Mesendoderm (in vitro differentiated cells): Measurements from ENCODE around the gene POLR1B.

ENCODE experiments used
- DNase-seq: peaks from one replicate; pipeline ENCODE4 v3.0.0; 2013
- H2AK5ac ChIP-seq: 2 replicates; pipeline ENCODE4 v1.6.1; 2013; ENCODE audit warnings: low read length, inconsistent platforms
- H2BK120ac ChIP-seq: 2 replicates; pipeline ENCODE4 v1.6.1; 2013; ENCODE audit warnings: low read depth, mild to moderate bottlenecking, low read length, moderate library complexity, mixed read lengths
- H2BK15ac ChIP-seq: replicated peaks from 2 replicates; pipeline ENCODE4 v1.6.1; 2013; ENCODE audit warnings: low read depth, mild to moderate bottlenecking, moderate library complexity
- H2BK5ac ChIP-seq: 2 replicates; pipeline ENCODE4 v1.6.1; 2013; ENCODE audit warnings: low read length, inconsistent platforms
- H3K18ac ChIP-seq: 2 replicates; pipeline ENCODE4 v1.6.1; 2013; ENCODE audit warnings: mild to moderate bottlenecking, low read length, mixed read lengths
- H3K23ac ChIP-seq: one replicate; pipeline ENCODE4 v1.6.1; 2013; ENCODE audit warnings: low read length
- H3K27ac ChIP-seq: 2 replicates; pipeline ENCODE4 v1.5.1; 2013; ENCODE audit warnings: low read depth, mild to moderate bottlenecking, inconsistent platforms, low read length, moderate library complexity
- H3K27me3 ChIP-seq: 2 replicates; pipeline ENCODE4 v1.6.1; 2013; ENCODE audit warnings: low read length, control low read depth, mild to moderate bottlenecking, inconsistent platforms; ENCODE audit not compliant: insufficient read depth, poor library complexity
- H3K36me3 ChIP-seq: 2 replicates; pipeline ENCODE4 v1.6.1; 2013; ENCODE audit warnings: low read length, inconsistent platforms; ENCODE audit not compliant: control insufficient read depth, insufficient read depth
- H3K4ac ChIP-seq: one replicate; pipeline ENCODE4 v1.6.1; 2013; ENCODE audit warnings: low read depth, mild to moderate bottlenecking, low read length, moderate library complexity
- H3K4me1 ChIP-seq: 2 replicates; pipeline ENCODE4 v1.6.1; 2013; ENCODE audit warnings: low read depth, low read length, inconsistent platforms; ENCODE audit not compliant: control insufficient read depth
- H3K4me2 ChIP-seq: 2 replicates; pipeline ENCODE4 v1.6.1; 2013; ENCODE audit warnings: low read length
- H3K4me3 ChIP-seq: 2 replicates; pipeline ENCODE4 v1.5.1; 2013; ENCODE audit warnings: mild to moderate bottlenecking, low read length
- H3K56ac ChIP-seq: one replicate; pipeline ENCODE4 v1.6.1; 2013; ENCODE audit warnings: low read length
- H3K79me1 ChIP-seq: 2 replicates; pipeline ENCODE4 v1.6.1; 2013; ENCODE audit warnings: low read length, inconsistent platforms
- H3K79me2 ChIP-seq: 2 replicates; pipeline ENCODE4 v1.6.1; 2013; ENCODE audit warnings: mild to moderate bottlenecking, low read length; ENCODE audit not compliant: control insufficient read depth, insufficient read depth
- H3K9ac ChIP-seq: 2 replicates; pipeline ENCODE4 v1.6.1; 2013; ENCODE audit warnings: low read length, inconsistent platforms
- H4K5ac ChIP-seq: one replicate; pipeline ENCODE4 v1.6.1; 2013; ENCODE audit warnings: low read length
- H4K8ac ChIP-seq: one replicate; pipeline ENCODE4 v1.6.1; 2013; ENCODE audit warnings: low read depth, mild to moderate bottlenecking, control low read depth, low read length, moderate library complexity
- WGBS: extraction: QIAGEN DNeasy Blood & Tissue Kit; methylation state at CpG from one replicate; pipeline ENCODE4 v1.1.7; 2013; ENCODE audit warnings: low lambda C conversion rate, missing lambda C conversion rate; ENCODE audit not compliant: insufficient coverage; ENCODE audit errors: extremely low coverage; 5-methylcytosine and 5-hydroxymethylcytosine counted together

Gene POLR1B

DNA sequence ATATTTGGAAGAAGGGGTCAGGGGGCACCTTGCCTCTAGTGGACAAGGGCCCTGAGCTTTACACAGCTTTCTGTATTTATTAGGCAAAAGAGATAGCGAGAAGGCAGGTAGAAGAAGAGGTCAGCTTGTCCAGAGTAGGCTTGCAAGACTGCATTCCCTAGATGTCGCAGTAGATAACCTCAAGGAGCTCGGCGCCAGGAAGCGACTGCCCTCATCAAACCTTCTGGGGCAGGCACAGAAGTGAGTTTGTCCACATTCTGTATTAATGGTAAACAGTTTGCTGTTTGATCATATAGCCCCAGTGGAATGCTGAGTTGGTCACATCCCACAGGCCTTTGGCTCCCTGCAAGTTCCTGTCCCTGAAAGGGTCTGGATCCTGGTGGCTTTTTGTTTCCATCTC lies 49.1 kb downstream of the POLR1B start:
- H3K23ac ChIP-seq, result no peak overlapping the region
- H3K36me3 ChIP-seq, result peaks cover 3% of the 10 kb centered on the region
- H3K4me1 ChIP-seq, result no peaks in the 10 kb centered on the region
- H3K4ac ChIP-seq, result no peak overlapping the region
- no peak overlapping the region for H3K4me3 ChIP-seq
- H2BK120ac ChIP-seq, result no peak overlapping the region
- no peaks in the 10 kb centered on the region for H3K79me2 ChIP-seq
- H4K8ac ChIP-seq, result no peak overlapping the region
- H3K4me2 ChIP-seq, result no peak overlapping the region
- no peak overlapping the region for H2BK5ac ChIP-seq
- H3K27me3 ChIP-seq, result no peaks in the 10 kb centered on the region
- no peaks in the 10 kb centered on the region for H3K79me1 ChIP-seq
- WGBS, result no CpG with 5 or more reads among the region's 5 CpGs
- H2BK15ac ChIP-seq, result no peak overlapping the region
- H3K18ac ChIP-seq, result no peak overlapping the region
- H2AK5ac ChIP-seq, result no peak overlapping the region
- no peak overlapping the region for H4K5ac ChIP-seq
- H3K27ac ChIP-seq, result no peak overlapping the region
- H3K56ac ChIP-seq, result no peak overlapping the region
- no peak overlapping the region for H3K9ac ChIP-seq
- DNase-seq, result no peak

DNA sequence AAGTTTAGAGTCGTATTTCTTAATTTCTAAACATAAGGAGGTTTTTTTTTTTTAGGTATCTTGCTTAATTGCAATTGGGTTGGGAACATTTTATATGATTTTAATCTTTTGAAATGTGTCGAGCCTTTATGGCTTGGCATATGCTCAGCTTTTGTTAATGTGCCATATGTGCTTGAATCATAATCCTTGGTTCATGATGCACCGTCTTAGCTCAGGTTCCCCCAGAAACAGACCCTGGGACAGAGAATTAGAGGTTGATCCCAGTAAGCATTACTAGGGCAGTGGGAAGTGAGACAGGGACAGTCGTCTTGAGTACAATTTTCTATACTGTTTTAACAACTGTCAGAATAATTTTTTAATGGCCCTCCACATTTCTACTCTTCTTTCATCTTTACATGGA lies 51.5 kb downstream of the POLR1B start:
- no peak overlapping the region for H3K4me2 ChIP-seq
- WGBS, result no CpG with 5 or more reads among the region's 4 CpGs
- no peak overlapping the region for H2AK5ac ChIP-seq
- no peak overlapping the region for H2BK15ac ChIP-seq
- no peak overlapping the region for H3K23ac ChIP-seq
- H3K27me3 ChIP-seq, result no peaks in the 10 kb centered on the region
- H3K4me1 ChIP-seq, result no peaks in the 10 kb centered on the region
- no peaks in the 10 kb centered on the region for H3K79me1 ChIP-seq
- H3K18ac ChIP-seq, result no peak overlapping the region
- H4K5ac ChIP-seq, result no peak overlapping the region
- H3K4me3 ChIP-seq, result no peak overlapping the region
- no peaks in the 10 kb centered on the region for H3K79me2 ChIP-seq
- no peak overlapping the region for H4K8ac ChIP-seq
- no peaks in the 10 kb centered on the region for H3K36me3 ChIP-seq
- H3K9ac ChIP-seq, result no peak overlapping the region
- H3K4ac ChIP-seq, result no peak overlapping the region
- H3K27ac ChIP-seq, result no peak overlapping the region
- no peak overlapping the region for H2BK120ac ChIP-seq
- DNase-seq, result no peak
- H3K56ac ChIP-seq, result no peak overlapping the region
- no peak overlapping the region for H2BK5ac ChIP-seq

DNA sequence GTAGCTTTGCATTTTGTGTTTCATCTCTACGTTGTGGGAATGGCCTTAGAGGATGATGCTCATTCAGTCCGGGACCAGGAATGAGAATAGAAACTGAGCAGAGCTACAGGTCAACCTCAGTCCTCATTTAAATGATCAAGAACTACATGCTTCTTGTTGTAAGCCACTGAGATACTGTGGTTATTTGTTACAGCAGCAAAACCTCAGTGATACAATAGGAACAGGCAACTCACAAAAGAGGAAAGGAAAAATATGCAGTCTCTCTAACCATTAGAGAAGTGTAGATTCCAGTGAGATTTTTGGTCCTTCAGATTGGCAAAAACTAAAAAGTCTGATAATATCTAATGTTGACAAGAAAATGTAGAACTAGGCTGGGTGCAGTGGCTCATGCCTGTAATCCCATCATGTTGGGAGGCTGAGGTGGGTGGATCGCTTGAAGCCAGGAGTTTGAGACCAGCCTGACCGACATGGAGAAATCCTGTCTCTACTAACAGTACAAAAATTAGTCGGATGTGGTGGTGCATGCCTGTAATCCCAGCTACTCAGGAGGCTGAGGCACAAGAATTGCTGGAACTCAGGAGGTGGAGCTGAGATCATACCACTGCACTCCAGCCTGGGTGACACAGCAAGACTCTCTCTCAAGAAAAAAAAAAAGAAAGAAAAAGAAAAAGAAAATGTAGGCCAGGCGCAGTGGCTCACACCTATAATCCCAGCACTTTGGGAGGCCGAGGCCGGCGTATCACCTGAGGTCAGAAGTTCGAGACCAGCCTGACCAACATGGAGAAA lies 55.5 kb downstream of the POLR1B start:
- no peak overlapping the region for H3K9ac ChIP-seq
- no peaks in the 10 kb centered on the region for H3K79me1 ChIP-seq
- H3K27ac ChIP-seq, result no peak overlapping the region
- H2BK5ac ChIP-seq, result no peak overlapping the region
- no peaks in the 10 kb centered on the region for H3K4me1 ChIP-seq
- no peak for DNase-seq
- H3K4me3 ChIP-seq, result no peak overlapping the region
- no peak overlapping the region for H2AK5ac ChIP-seq
- no peak overlapping the region for H4K8ac ChIP-seq
- no CpG with 5 or more reads among the region's 10 CpGs for WGBS
- no peak overlapping the region for H3K4me2 ChIP-seq
- H3K27me3 ChIP-seq, result no peaks in the 10 kb centered on the region
- H3K56ac ChIP-seq, result no peak overlapping the region
- H4K5ac ChIP-seq, result no peak overlapping the region
- no peak overlapping the region for H2BK15ac ChIP-seq
- H3K23ac ChIP-seq, result no peak overlapping the region
- H3K79me2 ChIP-seq, result no peaks in the 10 kb centered on the region
- H3K36me3 ChIP-seq, result no peaks in the 10 kb centered on the region
- H3K18ac ChIP-seq, result no peak overlapping the region
- no peak overlapping the region for H2BK120ac ChIP-seq
- no peak overlapping the region for H3K4ac ChIP-seq

DNA sequence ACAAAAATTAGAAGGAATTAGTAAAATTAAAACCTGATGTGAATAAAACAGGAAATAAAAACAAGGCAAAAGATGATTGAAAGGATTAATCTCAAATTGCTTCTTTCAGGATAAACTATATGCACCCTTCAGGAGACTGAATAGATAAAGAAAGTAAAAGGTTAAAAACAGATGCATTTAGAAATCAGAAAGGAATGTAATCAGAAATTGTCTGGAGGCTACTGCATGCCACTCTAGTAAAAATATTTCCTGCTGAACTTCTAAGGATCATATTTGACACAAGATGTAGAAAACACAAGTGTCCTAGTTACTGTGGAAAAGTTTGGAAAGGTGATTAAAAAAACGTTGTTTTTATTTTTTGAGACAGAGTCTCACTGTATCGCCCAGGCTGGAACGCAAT lies 58.4 kb downstream of the POLR1B start:
- Histone ChIP-seq H2BK5ac (no peak overlapping the region), H3K79me2 (no peaks in the 10 kb centered on the region), H3K18ac (no peak overlapping the region), H4K5ac (no peak overlapping the region), H3K4ac (no peak overlapping the region), H3K36me3 (no peaks in the 10 kb centered on the region), H2BK120ac (no peak overlapping the region), H3K4me2 (no peak overlapping the region), H3K56ac (no peak overlapping the region), H3K4me3 (no peak overlapping the region), H4K8ac (no peak overlapping the region), H3K4me1 (no peaks in the 10 kb centered on the region), H3K79me1 (no peaks in the 10 kb centered on the region), H3K9ac (no peak overlapping the region), H3K27me3 (no peaks in the 10 kb centered on the region), H3K27ac (no peak overlapping the region), H2AK5ac (no peak overlapping the region), H3K23ac (no peak overlapping the region), H2BK15ac (no peak overlapping the region)
- WGBS, result no CpG with 5 or more reads among the region's 3 CpGs
- DNase-seq, result no peak

DNA sequence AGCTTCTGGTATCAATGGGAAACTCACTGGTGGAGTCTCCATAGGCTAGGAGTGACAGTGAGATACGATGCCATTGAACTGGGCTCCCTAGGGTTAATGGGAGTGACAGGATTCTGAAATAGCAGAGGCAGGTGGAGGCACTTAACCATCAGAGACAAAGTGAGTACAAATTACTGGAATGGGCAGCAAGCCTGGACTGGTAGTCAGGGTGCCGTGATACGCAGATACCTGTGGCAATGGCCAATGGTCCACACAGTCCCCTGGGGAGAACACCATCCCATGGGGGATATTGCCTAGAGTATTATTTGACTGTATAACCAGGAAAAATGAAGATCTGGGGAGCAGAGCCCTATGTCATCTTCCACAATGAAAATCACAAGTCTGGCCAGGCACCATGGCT lies 59.5 kb downstream of the POLR1B start:
- no peak overlapping the region for H3K4me3 ChIP-seq
- no peak overlapping the region for H2AK5ac ChIP-seq
- no peak overlapping the region for H3K4ac ChIP-seq
- H3K27me3 ChIP-seq, result no peaks in the 10 kb centered on the region
- H3K9ac ChIP-seq, result no peak overlapping the region
- H3K4me1 ChIP-seq, result no peaks in the 10 kb centered on the region
- H3K79me2 ChIP-seq, result no peaks in the 10 kb centered on the region
- no peak overlapping the region for H3K18ac ChIP-seq
- no CpG with 5 or more reads among the region's 3 CpGs for WGBS
- H2BK120ac ChIP-seq, result no peak overlapping the region
- H2BK15ac ChIP-seq, result no peak overlapping the region
- H4K5ac ChIP-seq, result no peak overlapping the region
- no peak overlapping the region for H2BK5ac ChIP-seq
- H4K8ac ChIP-seq, result no peak overlapping the region
- no peaks in the 10 kb centered on the region for H3K79me1 ChIP-seq
- no peak overlapping the region for H3K4me2 ChIP-seq
- H3K56ac ChIP-seq, result no peak overlapping the region
- H3K36me3 ChIP-seq, result no peaks in the 10 kb centered on the region
- no peak overlapping the region for H3K23ac ChIP-seq
- no peak overlapping the region for H3K27ac ChIP-seq
- no peak for DNase-seq

GRCh38 chr2:112602917-112603316 lies 60.7 kb downstream of the POLR1B start:
- Histone ChIP-seq H2AK5ac (no peak overlapping the region), H4K5ac (no peak overlapping the region), H3K79me1 (no peaks in the 10 kb centered on the region), H3K4me3 (no peak overlapping the region), H3K56ac (no peak overlapping the region), H3K36me3 (no peaks in the 10 kb centered on the region), H3K4me2 (no peak overlapping the region), H3K4me1 (no peaks in the 10 kb centered on the region), H3K9ac (no peak overlapping the region), H2BK120ac (no peak overlapping the region), H3K27me3 (no peaks in the 10 kb centered on the region), H3K79me2 (no peaks in the 10 kb centered on the region), H4K8ac (no peak overlapping the region), H3K18ac (no peak overlapping the region), H3K4ac (no peak overlapping the region), H3K27ac (no peak overlapping the region), H2BK5ac (no peak overlapping the region), H2BK15ac (no peak overlapping the region), H3K23ac (no peak overlapping the region)
- no peak for DNase-seq
- no CpG with 5 or more reads among the region's 3 CpGs for WGBS
